ENCODE measurements around the gene ACTMAP.
"Not testable (repeated sequence)": the region's sequence is repeated elsewhere in the genome, so short reads cannot be mapped to it uniquely, and the experiment has no call there.

The ACTMAP gene

GRCh38 chr19:40743926-40744325 is 6.4 kb downstream of the ACTMAP start:
- DNase-seq (ENCODE audit: low spot score) = no peak

- DNase-seq (ENCODE audit: low spot score) = no peak
Observed at GRCh38 chr19:40742886-40743285, 7.4 kb downstream of the ACTMAP start.

GRCh38 chr19:40742477-40742876 is 7.8 kb downstream of the ACTMAP start:
- DNase-seq (ENCODE audit: low spot score) = no peak

GRCh38 chr19:40741527-40742390 is 8.5 kb downstream of the ACTMAP start:
- no peak for DNase-seq (ENCODE audit: low spot score)

- DNase-seq (ENCODE audit: low spot score) = no peak
Observed at GRCh38 chr19:40740747-40741146, 9.5 kb downstream of the ACTMAP start.

GRCh38 chr19:40739871-40740703 is 10.2 kb downstream of the ACTMAP start:
- no peak for DNase-seq (ENCODE audit: low spot score)

GRCh38 chr19:40739030-40739839 is 11.0 kb downstream of the ACTMAP start:
- no peak for DNase-seq (ENCODE audit: low spot score)

- DNase-seq (ENCODE audit: low spot score) = no peak
Observed at GRCh38 chr19:40737102-40737644, 13.1 kb downstream of the ACTMAP start.

- DNase-seq (ENCODE audit: low spot score) = no peak
Observed at GRCh38 chr19:40736661-40737060, 13.6 kb downstream of the ACTMAP start.

- no peak for DNase-seq (ENCODE audit: low spot score)
Observed at GRCh38 chr19:40735013-40735771, 15.1 kb downstream of the ACTMAP start.

GRCh38 chr19:40733149-40733548 is 17.1 kb downstream of the ACTMAP start:
- no peak for DNase-seq (ENCODE audit: low spot score)

- not testable (repeated sequence) for DNase-seq (ENCODE audit: low spot score)
Observed at GRCh38 chr19:40732304-40732703, 18.0 kb downstream of the ACTMAP start.

- not testable (repeated sequence) for DNase-seq (ENCODE audit: low spot score)
Observed at GRCh38 chr19:40730065-40730464, 20.2 kb downstream of the ACTMAP start.

- DNase-seq (ENCODE audit: low spot score) = no peak
Observed at GRCh38 chr19:40726279-40726678, 24.0 kb downstream of the ACTMAP start.

- DNase-seq (ENCODE audit: low spot score) = no peak
Observed at GRCh38 chr19:40724855-40725254, 25.4 kb downstream of the ACTMAP start.

GRCh38 chr19:40724315-40724714 is 26.0 kb downstream of the ACTMAP start:
- no peak for DNase-seq (ENCODE audit: low spot score)

GRCh38 chr19:40723661-40724254 is 26.5 kb downstream of the ACTMAP start:
- no peak for DNase-seq (ENCODE audit: low spot score)

- no peak for DNase-seq (ENCODE audit: low spot score)
Observed at GRCh38 chr19:40721936-40722661, 28.2 kb downstream of the ACTMAP start.

- DNase-seq (ENCODE audit: low spot score) = no peak
Observed at GRCh38 chr19:40721140-40721486, 29.2 kb downstream of the ACTMAP start.

- DNase-seq (ENCODE audit: low spot score) = no peak
Observed at GRCh38 chr19:40719414-40719894, 30.8 kb downstream of the ACTMAP start.
